Adrenal gland (tissue), 5 donors: ENCODE data around the gene CAMTA2.

Experiments used
- POLR2A ChIP-seq, 2 donors: fragments of 450-650 bp; IDR thresholded peaks; one replicate each; pipeline ENCODE4 v1.6.1; 2017; ENCODE audit warnings: antibody characterized with exemption in 2 of 2, mild to moderate bottlenecking in 2 of 2, moderate library complexity in 1 of 2
- TF ChIP-seq, protein P1 (sequence below), 6 experiments: fragments of 450-650 bp in 4 of 6; fragments of 200-600 bp in 2 of 6; sonication (generic) in 1 of 6; IDR thresholded peaks; 1 replicate in 5 of 6; 2 replicates in 1 of 6; pipeline versions ENCODE4 v1.5.1 to v1.8.0; 2016 to 2021; ENCODE audit warnings: antibody characterized with exemption in 6 of 6, mild to moderate bottlenecking in 2 of 6, moderate library complexity in 1 of 6
- donor health status: DM: no; HTN: no; CAD: no.

DNA sequence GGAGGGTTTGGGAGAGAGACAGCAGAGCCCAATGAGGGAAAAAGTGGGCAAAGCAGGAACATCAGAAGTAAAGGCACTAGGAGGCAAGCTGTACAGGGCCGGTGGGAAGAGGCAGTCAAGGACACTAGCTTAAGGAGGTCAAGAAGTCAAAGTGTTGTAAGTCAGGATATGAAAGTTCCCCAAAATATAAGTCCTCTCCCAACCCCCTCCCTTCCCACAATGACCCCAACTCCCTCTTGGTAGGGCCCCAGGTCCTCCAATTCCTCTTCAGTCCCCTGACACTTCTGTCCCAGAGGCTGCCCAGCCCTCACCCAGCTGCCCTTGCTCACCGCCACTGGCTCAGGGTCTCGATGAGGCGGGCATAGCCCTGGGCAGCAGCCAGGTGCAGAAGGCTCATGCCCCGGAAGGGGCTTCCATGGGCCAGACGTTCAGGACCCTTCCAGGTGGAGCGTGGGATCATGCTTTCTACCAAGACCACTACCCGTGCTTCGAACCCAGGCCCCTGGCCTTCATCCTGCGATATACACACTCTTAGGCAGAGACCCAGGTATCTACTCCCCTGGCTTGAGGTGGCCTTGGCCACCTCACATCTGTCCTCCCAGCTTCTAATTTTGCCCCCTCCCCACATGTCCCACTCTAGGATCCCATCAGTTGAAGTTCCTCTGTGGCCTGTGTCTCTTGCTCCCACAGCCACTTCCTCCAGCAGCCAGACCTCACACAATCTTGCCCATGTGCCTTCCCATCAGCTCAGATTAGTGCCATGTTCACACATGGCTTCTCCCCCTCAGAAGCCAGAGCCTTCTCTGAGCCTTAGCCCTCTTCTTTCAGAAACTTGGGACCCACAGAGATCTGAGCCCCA is 14.0 kb downstream of the CAMTA2 start:
- TF ChIP-seq, protein P1, sequence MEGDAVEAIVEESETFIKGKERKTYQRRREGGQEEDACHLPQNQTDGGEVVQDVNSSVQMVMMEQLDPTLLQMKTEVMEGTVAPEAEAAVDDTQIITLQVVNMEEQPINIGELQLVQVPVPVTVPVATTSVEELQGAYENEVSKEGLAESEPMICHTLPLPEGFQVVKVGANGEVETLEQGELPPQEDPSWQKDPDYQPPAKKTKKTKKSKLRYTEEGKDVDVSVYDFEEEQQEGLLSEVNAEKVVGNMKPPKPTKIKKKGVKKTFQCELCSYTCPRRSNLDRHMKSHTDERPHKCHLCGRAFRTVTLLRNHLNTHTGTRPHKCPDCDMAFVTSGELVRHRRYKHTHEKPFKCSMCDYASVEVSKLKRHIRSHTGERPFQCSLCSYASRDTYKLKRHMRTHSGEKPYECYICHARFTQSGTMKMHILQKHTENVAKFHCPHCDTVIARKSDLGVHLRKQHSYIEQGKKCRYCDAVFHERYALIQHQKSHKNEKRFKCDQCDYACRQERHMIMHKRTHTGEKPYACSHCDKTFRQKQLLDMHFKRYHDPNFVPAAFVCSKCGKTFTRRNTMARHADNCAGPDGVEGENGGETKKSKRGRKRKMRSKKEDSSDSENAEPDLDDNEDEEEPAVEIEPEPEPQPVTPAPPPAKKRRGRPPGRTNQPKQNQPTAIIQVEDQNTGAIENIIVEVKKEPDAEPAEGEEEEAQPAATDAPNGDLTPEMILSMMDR (IDR thresholded peaks at IDR 0.05): no peak
- no peak for TF ChIP-seq POLR2A (IDR thresholded peaks at IDR 0.05)
